ENCODE measurements around the gene ULK4. TPM values are rescaled to one million over a fixed set of nuclear protein-coding genes. Genes with fewer than 3 reads are reported as not detected.

ULK4 gene
- total and polyA plus RNA-seq, 2 of the 8 experiments (the other 6 are each of a cell fraction or from before 2014, with no cell fraction given), result 3.0 to 10.8 TPM

GRCh38 chr3:41592753-41593510, 369.0 kb downstream of the ULK4 start (continued):
- TF ChIP-seq NRF1 (IDR thresholded peaks at IDR 0.05; ENCODE audit: low read depth, low read length), result no peak

All from H1 (cell line).